HUES64 (cell line): Measurements from ENCODE around the gene IGSF6.
"Not testable (repeated sequence)": the region's sequence is repeated elsewhere in the genome, so short reads cannot be mapped to it uniquely, and the experiment has no call there.

Source experiments
- H3K27ac ChIP-seq: 2 replicates; pipeline ENCODE4 v1.7.0; 2013; ENCODE audit warnings: low read depth, low read length, inconsistent platforms
- H3K27me3 ChIP-seq: 2 replicates; pipeline ENCODE4 v1.6.1; 2013; ENCODE audit warnings: mild to moderate bottlenecking, low read length; ENCODE audit not compliant: insufficient read depth
- H3K36me3 ChIP-seq: 2 replicates; pipeline ENCODE4 v1.6.1; 2013; ENCODE audit warnings: mild to moderate bottlenecking, low read length; ENCODE audit not compliant: insufficient read depth
- H3K4me1 ChIP-seq: 2 replicates; pipeline ENCODE4 v1.6.1; 2013; ENCODE audit warnings: mild to moderate bottlenecking, low read length, moderate library complexity; ENCODE audit not compliant: insufficient read depth
- H3K4me3 ChIP-seq: 2 replicates; pipeline ENCODE4 v1.5.1; 2013; ENCODE audit warnings: mild to moderate bottlenecking, low read length, moderate library complexity
- H3K9ac ChIP-seq: 2 replicates; pipeline ENCODE4 v1.6.1; 2013; ENCODE audit warnings: mild to moderate bottlenecking, low read depth, low read length
- H3K9me3 ChIP-seq: 2 replicates; pipeline ENCODE4 v1.6.1; 2013; ENCODE audit warnings: low read depth, low read length; ENCODE audit not compliant: insufficient read depth
- WGBS: fragments of 150-250, 120-280 bp; methylation state at CpG from one replicate; pipeline ENCODE4 v1.1.7; 2013; ENCODE audit warnings: missing lambda C conversion rate; 5-methylcytosine and 5-hydroxymethylcytosine counted together

Gene IGSF6

DNA sequence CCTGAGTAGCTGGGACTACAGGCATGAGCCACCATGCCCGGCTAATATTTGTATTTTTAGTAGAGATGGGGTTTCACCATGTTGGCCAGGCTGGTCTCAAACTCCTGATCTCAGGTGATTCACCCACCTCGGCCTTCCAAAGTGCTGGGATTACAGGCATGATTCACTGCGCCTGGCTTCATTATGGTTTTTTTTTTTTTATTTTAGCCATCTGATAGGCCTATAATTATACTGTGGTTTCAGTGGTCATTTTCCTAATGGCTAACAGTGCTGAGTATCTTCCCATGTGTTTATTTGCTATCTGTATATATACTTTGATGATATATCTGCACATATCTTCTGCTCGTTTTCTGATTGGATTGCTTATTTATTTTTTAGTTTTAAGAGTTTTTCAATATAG lies 22.0 kb upstream of the IGSF6 start:
- H3K9ac ChIP-seq, H3K27ac ChIP-seq, H3K36me3 ChIP-seq, H3K9me3 ChIP-seq, H3K4me3 ChIP-seq, H3K27me3 ChIP-seq, H3K4me1 ChIP-seq: not testable (repeated sequence)
- WGBS = 87% methylated on average over 3 of the region's 4 CpGs

DNA sequence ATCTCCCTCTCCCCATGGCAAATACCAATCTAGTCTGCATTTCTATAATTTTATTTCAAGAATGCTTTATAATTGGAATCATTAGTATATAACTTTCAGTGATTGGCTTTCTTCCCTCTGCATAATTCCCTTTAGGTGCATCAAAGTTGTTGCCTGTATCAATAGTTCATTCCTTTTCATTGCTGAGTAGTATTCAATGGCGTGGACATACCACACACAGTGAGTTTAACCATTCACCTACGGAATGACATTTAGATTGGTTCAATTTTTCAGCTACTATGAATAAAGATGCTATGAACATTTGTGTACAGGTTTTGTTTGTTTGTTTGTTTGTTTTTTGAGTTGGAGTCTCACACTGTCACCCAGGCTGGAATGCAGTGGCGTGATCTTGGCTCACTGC lies 21.1 kb upstream of the IGSF6 start:
- 91% methylated on average over 3 of the region's 3 CpGs for WGBS
- no peak overlapping the region for H3K27ac ChIP-seq
- no peaks in the 10 kb centered on the region for H3K27me3 ChIP-seq

DNA sequence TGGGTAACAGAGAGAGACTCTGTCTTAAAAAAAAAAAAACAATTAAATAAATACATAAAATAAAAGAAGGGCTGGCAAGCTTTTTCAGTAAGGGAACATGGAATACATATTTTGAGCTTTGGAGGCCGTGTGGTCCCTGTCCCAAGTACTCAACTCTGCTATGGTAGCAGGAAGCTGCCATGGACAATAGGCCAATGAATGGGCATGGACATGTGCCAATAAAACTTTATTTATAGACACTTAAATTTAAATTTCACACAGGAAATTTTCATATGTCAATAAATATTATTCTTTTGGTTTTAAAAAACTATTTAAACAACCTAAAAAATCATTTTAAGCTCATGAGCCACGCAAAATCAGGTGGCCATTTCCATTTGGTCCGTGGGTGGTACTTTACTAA lies 15.2 kb upstream of the IGSF6 start:
- Histone ChIP-seq H3K4me3 (no peak overlapping the region), H3K27ac (no peak overlapping the region), H3K9me3 (no peaks in the 10 kb centered on the region), H3K27me3 (no peaks in the 10 kb centered on the region), H3K4me1 (peaks cover 10% of the 10 kb centered on the region), H3K36me3 (no peaks in the 10 kb centered on the region), H3K9ac (no peak overlapping the region)
- WGBS = 93% methylated on average over 3 of the region's 3 CpGs

More for the DNA sequence above, 21.1 kb upstream of the IGSF6 start:
- Histone ChIP-seq H3K4me3 (no peak overlapping the region), H3K4me1 (no peaks in the 10 kb centered on the region), H3K36me3 (no peaks in the 10 kb centered on the region), H3K9me3 (peaks cover 7% of the 10 kb centered on the region), H3K9ac (no peak overlapping the region)

DNA sequence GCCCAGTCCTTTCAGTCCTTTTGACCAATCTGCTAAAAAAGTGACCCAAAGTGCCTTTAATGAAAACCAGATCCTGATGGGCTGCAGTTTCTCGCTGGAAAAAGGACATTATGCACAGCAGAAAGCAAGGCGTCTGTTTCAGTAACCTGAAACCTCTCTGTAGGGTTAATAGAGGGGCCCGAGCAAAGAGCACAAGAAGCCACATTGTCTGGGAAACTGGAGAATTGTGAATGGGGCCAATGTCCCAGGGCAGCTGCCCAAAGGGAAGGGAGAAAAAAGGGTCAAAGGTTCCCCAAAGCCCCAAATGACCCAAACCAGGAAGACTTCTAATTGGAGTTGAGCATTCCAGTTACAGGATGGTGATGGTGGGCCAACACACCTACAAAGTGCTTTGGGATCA lies 14.4 kb upstream of the IGSF6 start:
- Histone ChIP-seq H3K27ac (peak overlapping the region; percentile 32), H3K27me3 (no peaks in the 10 kb centered on the region), H3K4me1 (peaks cover 10% of the 10 kb centered on the region), H3K4me3 (no peak overlapping the region), H3K9ac (no peak overlapping the region), H3K36me3 (no peaks in the 10 kb centered on the region), H3K9me3 (no peaks in the 10 kb centered on the region)
- whole genome bisulfite sequencing = 28% methylated on average over 3 of the region's 3 CpGs

DNA sequence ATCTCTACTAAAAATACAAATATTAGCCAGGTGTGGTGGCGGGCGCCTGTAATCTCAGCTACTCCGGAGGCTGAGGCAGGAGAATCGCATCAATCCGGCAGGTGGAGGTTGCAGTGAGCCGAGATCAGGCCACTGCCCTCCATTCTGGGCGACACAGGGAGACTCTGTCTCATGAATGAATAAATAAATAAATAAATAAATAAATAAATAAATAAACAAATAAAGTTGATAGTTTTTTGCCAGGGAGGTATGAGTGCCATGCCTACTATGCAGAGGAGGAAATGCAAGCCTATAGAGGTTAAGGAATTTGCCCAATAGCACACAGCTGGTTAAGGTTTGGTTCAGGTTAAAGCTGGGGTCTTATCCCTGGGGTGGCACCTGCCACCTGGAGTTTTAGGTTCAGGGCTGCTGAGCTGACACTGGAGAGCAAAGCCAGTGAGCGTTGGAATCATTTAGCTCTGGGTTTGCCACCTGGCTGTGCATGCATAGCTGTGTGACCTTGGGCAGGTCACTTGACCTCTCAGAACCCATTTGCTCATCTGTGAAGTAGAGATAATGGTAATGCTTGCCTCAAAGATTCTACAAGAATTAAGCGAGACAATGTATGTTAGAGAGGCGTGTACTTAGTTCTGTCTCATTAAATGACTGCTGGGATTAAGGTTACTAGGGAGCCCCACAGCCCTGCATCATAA lies 12.5 kb upstream of the IGSF6 start:
- no peaks in the 10 kb centered on the region for H3K36me3 ChIP-seq
- H3K27me3 ChIP-seq = no peaks in the 10 kb centered on the region
- H3K4me1 ChIP-seq = peaks cover 10% of the 10 kb centered on the region
- WGBS = 98% methylated on average over 9 of the region's 10 CpGs
- no peaks in the 10 kb centered on the region for H3K9me3 ChIP-seq
- H3K27ac ChIP-seq = no peak overlapping the region
- no peak overlapping the region for H3K9ac ChIP-seq
- H3K4me3 ChIP-seq = no peak overlapping the region

DNA sequence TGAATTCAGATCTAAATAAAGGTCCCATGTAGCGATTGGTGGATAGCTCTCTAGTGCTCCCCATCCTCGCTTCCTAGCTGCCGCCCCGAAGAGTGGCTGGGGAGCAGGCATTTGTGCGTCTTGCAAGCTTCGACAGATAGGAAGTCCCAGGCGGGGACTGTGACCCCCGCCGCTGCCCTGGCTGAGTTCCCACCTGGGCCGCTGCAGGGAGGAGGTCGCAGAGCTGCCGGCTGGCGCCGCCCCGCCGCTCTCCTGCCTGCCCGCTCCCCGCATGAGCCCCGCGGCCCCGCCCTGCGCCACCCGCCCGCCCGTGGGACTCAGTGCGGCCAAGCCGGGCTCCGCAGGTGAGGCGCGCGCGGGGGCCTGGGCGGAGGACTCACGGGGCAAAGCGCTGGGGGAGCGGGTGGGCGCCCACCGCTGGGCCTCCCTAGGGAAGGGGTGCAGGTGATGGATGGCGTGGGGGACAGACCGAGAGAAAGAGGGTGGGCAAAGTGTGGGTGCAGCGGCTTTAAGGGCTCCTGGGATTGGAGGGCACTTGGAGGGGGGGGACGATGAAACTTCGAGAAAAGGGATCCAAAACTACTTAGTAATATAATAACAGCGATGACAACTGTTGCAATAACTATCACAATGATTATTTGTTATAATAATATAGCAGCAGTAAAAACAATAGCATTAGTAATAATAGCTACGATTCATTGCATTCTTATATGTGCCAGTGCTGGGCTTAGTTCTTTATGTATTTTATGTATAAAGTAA lies 11.7 kb upstream of the IGSF6 start, which contains the start of gene OTOA:
Gene OTOA, plus strand, starts transcription at position 80 of the 759 bp plus-strand sequence. CDS start 14,547 bp downstream, outside the sequence.
- no peaks in the 10 kb centered on the region for H3K27me3 ChIP-seq
- H3K36me3 ChIP-seq = no peaks in the 10 kb centered on the region; the same call in 1 of the 2 replicates
- H3K9ac ChIP-seq = no peak within 1 kb of the TSS; the same call in 1 of the 2 replicates
- H3K27ac ChIP-seq = no peak within 1 kb of the TSS
- peaks cover 10% of the 10 kb centered on the region for H3K4me1 ChIP-seq
- 20% methylated on average over 41 of the region's 45 CpGs for WGBS
- no peaks in the 10 kb centered on the region for H3K9me3 ChIP-seq
- peak within 1 kb of the TSS; percentile 50 for H3K4me3 ChIP-seq

DNA sequence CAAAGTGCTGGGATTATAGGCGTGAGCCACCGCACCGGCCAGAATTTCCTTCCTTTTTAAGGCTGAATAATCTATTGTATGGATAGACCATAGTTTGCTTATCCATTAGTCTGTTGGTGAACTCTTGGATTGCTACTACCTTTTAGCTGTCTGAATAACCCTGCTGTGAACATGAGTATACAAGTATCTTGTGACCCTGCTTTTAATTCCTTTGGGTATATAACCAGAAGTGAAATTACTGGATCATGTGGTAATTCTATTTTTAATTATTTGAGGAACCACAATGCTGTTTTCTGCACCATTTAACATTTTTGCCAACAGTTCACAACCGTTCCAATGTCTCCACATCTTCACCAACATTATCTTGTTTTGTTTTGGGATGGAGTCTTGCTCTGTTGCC lies 6.7 kb upstream of the IGSF6 start:
- no peak overlapping the region for H3K9ac ChIP-seq
- no peak overlapping the region for H3K27ac ChIP-seq
- H3K9me3 ChIP-seq = no peaks in the 10 kb centered on the region
- H3K4me1 ChIP-seq = no peaks in the 10 kb centered on the region
- no peak overlapping the region for H3K4me3 ChIP-seq
- 95% methylated on average over 3 of the region's 4 CpGs for WGBS
- H3K27me3 ChIP-seq = no peaks in the 10 kb centered on the region
- H3K36me3 ChIP-seq = peaks cover 26% of the 10 kb centered on the region

DNA sequence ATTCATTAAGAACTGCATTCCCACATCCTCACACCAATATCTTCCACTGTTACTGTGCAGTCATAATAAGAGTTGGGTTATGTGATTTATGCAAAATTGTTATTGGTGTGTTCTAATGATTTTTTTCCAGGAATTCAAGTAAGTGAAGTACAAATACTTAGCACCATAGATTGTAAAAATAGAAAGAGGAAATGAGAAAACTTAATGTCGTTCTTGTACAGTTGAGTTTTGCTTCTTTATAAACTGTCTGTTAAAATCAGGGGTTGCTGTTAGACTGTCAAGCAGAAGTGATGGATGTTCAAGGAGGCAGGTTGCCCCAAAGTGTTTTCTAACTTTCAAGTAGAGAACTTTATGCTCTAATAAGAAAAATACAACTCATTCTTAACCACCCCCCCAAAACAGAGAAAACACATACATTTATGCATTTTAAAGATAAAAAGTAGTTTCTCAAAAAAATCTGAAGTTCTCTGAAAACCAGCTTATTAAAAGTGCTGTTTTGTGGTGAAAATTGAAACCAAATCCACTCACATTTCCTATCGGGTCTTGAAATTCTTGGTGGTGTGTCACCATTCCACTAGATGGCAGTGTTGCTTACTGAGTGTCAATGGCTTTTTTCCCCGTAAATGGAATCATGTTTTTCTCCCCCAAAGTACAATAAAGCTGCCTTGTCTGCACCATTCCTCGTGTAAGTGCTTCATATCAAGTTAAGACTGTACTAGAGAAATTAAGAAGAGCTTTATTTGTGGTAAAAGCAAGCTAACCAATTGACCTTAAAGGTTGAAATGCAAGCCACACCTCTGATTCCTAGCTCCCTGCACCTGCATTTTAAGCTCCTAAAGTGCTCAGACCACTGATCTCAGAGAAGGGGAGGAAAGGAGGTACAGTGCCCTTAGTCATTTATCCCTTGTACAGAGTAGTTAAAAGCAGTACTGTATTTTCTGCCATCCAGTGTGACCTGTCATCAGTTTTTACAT lies 4.7 kb upstream of the IGSF6 start:
- peaks cover 26% of the 10 kb centered on the region for H3K36me3 ChIP-seq
- no peak overlapping the region for H3K27ac ChIP-seq
- 55% methylated on average over 4 of the region's 4 CpGs for WGBS
- no peaks in the 10 kb centered on the region for H3K27me3 ChIP-seq
- H3K4me1 ChIP-seq = no peaks in the 10 kb centered on the region
- no peak overlapping the region for H3K9ac ChIP-seq
- H3K9me3 ChIP-seq = no peaks in the 10 kb centered on the region
- no peak overlapping the region for H3K4me3 ChIP-seq

DNA sequence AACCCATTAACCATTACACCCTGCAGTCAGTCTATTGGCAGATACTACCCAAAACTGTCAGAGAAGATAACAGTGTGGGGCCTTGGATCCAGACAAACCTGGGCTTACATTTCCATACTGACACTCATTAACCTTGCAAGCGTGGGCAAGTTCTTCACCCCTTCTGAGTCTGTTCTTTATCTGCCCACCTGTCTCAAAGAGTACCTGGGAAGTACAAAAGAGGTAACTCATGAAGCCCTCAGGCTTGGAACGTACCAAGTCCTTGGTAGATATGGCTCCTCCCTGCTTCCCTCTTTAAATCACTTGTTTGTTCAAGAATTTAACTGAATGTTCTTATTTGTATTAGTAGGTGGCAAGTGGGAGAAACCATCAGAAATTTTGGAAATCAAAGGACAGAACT lies 2.5 kb upstream of the IGSF6 start:
- H3K4me3 ChIP-seq = no peak overlapping the region
- WGBS = 95% methylated on average over 2 of the region's 2 CpGs
- no peaks in the 10 kb centered on the region for H3K27me3 ChIP-seq
- no peaks in the 10 kb centered on the region for H3K9me3 ChIP-seq
- no peaks in the 10 kb centered on the region for H3K4me1 ChIP-seq
- H3K36me3 ChIP-seq = peaks cover 26% of the 10 kb centered on the region
- no peak overlapping the region for H3K27ac ChIP-seq
- H3K9ac ChIP-seq = no peak overlapping the region

DNA sequence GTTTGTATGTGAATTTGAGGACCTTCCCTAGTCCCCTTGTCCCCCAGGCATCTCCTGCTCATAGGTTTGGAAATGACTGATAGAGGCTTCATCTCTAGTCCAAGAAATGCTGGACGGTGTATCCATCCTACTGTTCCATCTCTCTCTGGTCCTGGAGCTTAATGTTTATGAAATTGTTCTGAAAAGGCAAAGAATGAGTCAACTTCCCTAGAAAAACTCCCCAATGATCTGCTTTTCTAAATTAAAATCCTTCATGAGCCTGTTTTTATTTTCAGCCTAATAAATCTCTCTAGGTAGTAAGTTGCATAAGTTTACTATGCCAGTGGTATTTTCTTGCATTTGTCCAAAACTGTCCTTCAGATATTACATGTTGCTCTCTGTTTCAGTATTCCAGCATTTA lies 2.1 kb upstream of the IGSF6 start:
- H3K4me1 ChIP-seq = no peaks in the 10 kb centered on the region
- H3K9me3 ChIP-seq = no peaks in the 10 kb centered on the region
- no peaks in the 10 kb centered on the region for H3K27me3 ChIP-seq
- H3K36me3 ChIP-seq = peaks cover 26% of the 10 kb centered on the region
- 83% methylated on average over 1 of the region's 1 CpG for WGBS
- no peak overlapping the region for H3K9ac ChIP-seq
- no peak overlapping the region for H3K27ac ChIP-seq
- no peak overlapping the region for H3K4me3 ChIP-seq

DNA sequence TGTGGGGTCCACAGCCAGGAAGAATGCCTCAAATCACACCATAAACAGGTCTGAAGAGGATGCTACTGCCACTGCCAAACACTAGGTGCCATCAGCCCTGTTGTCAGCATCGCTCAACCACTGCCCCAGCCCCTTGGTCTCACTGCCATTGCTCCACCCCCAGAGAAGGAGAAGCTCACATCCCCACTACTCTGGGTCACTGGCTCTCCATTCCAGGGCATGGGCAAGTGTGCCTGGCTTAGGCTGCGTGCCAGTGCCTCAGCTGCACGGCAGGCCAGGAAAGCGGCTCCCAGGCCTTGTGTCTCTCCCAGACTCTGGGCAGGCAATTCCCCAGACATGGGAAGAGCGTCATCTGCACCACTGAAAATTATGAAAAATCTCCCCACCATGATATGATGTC lies 1.2 kb upstream of the IGSF6 start:
- 93% methylated on average over 5 of the region's 5 CpGs for WGBS
- Histone ChIP-seq H3K9me3 (no peaks in the 10 kb centered on the region), H3K36me3 (peaks cover 26% of the 10 kb centered on the region), H3K27me3 (no peaks in the 10 kb centered on the region), H3K4me3 (no peak overlapping the region), H3K9ac (no peak overlapping the region), H3K4me1 (no peaks in the 10 kb centered on the region), H3K27ac (no peak overlapping the region)
